GM19193 (cell line): ENCODE measurements around the gene BCOR.

Experiments used
- POLR2A ChIP-seq: IDR thresholded peaks from 4 replicates; pipeline ENCODE4 v1.6.1; 2011; ENCODE audit not compliant: insufficient read depth, insufficient read length; ENCODE audit errors: extremely low read depth

Gene BCOR

DNA sequence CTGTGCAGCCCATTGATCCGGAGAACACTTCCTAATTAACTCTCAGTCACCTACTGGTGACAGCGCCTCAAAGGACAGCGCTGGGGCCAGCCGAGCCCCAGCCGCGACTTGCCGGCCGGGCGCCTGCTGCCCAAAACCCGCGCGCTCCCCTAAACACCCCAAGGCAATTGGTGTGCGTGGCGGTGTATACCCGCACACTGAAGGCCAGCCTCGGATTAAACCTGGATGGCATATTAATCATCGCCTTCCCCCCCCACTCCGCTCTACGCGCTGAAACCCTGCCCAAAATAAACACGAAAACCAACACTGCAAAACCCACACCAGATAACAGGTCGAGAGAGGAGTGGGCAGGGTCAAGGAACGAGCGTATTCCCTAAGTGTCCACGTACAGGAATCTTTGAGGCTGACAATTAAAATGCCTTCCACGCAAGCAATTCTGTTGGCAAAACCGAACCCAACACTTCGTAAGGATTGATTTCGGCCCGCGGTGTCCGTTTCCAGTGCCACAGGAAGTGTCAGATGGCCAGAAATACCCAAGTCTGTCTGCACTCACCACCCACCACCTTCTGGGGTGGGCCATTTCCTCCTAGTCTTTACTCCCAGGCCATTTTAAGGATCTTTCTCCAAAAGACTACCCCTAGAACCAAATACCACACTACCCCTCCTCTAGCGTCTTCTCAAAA is 2.7 kb downstream of the BCOR start:
- TF ChIP-seq POLR2A: no peak

DNA sequence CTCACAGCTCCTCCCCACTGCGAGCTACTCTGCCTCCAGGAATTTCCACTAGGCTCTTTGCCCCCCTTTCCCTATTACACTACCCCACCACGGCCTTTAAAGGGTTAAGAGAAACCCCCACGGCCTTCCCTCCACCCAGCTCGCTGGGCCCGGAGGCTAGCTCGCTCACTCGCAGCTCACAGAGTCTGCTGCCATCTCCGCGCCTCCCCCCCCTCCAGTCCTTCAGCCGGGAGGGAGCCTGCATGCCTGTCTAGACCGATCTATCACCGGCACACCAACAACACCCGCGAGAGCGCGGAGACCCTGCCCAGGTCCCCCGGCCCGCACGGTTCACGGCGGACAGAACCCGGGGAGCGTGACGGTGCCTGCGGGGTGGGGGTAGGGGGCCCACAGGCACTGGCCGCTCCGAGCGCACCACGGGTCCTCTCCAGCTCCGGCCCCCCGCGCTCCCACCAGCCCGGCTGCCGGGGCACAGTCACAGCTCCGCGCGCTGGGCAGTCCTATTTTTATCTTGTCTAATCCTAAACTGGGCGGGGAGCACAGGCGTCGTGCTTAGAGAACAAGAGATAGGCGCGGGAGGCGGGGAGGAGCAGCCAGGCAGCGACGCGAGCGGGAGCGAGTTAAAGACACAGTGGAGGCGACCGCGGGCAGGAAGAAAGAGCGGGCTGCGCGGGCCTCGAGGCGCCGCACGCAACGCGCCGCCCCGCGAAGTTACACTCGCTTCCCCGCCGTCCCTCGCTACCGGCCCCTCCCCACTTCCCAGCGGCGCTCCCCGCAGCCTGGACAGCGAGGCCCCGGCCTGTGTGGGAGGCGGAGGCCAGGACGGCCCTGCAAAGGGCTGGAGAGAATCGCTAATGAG is 3.5 kb downstream of the BCOR start:
- no peak for TF ChIP-seq POLR2A

DNA sequence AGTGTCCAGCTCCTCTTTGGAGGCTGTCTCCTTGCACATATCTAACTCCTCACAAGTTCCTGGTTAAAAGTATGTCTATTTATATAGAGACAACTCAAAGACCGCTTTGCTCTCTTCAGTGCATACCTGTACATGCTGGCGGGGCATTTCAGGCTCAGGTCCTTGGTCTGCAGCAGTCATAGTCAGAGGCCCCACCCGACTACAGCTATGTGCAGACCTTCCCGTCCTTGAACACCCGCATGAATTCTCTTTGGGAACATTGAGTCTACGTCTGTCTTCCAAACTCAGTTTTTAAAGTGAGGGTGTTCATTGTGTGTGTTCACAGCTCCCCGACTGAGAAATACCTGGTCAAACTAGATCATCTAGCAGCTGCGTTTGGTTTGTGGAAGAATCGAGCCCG is 4.2 kb downstream of the BCOR start:
- no peak for TF ChIP-seq POLR2A

DNA sequence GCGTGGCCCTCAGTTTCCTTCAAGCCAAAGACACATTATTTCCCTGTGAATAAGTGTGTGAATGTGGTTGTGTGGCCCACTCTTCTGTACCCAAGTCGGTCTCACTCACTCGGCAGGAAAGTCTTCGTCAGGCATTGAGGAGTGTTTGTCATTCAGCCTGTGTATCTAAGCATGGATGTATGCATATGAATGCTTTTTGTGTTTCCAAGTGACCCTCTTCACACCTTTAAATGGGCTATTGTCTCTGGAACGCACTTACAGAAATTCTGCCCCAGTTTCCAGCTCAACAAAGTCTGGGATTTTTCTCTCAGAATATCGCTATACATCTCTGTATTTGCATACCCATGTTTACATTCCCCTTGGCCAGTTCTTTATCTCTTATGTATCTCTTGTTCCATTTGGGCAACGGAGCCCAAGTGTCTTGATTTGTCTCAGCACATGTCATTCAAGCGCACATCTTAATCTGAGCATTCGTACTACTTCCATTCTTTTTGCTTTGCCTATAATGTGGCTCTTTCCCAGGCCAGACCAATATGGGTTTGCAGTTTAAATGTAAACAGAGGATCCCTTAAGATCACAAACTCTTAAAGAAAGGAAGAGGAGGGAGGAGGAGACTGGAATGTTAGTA is 4.8 kb downstream of the BCOR start:
- no peak for TF ChIP-seq POLR2A

DNA sequence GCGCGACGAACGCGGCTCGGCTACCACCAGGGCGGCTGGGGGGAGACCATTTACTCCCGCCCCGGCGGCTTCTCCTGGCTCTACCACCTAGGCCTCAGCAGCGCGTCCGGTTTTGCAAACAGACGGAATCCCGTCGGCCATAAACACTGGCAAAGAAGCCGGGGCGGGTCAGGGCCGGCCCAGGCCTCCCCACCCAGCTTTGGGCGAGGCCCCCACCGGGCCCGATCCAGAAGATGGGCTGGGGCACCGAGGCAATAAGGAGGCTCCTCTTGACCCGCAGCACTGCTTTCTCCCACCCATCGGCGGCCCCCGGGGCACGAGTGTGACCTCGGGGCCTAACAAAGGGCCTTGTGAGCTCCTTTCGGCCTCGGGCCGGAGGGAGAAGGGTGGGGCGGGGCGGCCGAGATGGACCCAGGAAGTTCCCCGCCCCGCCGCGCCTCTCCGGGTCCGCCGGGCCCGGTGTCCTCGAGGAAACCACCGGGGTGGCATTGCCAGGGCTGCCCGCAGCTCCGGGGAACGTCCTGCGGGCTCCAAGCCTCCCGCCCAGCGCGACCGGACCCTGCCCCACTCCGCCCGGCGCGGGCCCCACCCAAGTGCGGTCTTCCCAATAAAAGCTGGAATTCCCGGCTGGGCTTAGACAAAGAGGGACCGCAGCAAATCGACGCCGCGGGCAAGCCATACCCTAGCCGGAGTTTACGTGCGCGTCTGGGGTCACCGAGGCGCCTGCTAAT is 5.9 kb downstream of the BCOR start:
- TF ChIP-seq POLR2A: no peak

DNA sequence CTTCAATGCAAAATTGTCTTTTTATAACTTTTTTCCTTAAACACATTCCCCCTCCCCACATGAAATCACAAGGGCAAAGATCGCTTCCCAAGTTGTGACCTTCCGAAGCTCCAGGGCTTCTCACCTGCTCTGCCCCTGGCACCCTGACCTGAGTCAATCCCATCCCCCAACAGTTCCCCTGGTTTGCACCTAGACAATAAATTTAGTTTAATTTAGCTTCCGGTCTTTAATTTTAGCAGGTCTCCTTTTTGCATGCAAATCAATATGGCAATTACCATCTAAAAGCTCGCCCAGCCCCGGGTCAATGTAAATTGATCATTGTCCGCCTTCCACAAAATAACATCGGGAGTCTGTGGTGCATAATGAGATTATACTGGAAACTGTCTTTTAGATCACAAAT is 6.8 kb downstream of the BCOR start:
- TF ChIP-seq POLR2A: no peak

DNA sequence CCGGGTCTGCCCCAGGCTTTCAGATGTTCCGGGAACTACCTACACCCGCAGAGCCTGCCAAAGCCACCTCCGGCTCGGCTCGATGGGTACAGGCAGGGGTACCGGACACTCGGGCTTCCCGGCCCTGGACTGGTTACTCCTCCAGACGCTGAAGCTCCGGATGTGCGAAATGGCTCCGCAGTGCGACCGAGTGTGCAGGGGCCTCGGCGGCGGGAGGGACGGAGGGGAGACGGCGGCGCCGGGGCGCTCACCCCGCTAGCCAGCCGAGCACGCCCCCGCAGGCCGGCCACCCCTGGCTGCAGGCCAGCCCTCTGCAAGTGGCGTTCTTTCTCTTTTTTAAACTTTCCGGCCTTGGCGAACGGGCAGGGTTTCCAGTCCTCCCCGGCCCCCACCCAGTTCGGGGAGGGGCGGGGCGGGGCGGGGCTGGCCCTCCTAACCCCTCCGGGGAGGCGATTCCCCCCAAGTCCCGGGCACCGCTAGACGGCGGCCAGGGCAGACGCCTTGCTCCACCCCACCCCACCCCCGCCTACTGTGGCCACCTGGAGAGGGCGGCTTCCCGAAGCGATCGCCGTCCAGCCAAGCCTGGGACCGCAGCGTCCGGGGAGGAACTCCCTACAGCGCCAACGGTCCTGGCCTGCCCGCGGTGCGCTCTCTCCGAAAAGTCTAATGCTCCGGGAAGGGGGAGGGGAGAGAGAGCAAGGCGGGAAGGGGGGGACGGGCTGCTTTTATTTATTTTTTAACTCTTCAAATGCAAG is 7.5 kb downstream of the BCOR start:
- TF ChIP-seq POLR2A: no peak

DNA sequence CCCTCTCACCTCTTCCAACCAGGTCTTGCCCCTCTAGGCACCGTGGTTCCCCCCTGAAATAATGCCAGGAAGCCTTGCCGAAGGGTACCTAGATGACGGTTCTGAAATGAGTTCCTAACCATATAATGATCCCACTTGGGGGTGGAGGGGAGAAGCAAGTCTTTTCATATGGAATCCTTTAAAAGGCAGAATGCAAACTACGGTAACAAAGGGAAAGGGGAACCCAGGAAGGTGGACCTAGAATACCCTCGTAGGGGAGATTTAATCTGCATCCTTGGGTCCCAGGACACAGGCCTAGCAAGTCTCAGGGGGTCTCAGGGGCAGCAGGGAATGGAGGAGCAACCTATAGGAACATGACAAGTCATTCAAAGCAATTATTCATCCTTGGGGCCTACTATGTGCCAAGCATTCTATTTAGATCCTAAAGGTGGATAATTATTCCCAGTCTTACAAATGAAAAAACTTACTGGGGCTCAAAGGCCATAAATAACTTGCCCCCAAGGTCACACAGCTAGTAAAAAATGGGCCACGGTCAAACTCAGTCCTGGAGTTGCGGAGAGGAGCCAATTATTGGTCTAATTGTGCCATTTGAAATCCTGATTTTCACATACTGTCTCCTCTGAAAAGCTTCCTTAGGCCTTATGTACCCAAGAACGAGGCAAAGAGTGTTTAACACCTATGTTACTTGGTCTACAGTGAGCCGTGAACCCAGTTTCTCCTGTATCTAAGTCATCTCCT is 8.8 kb downstream of the BCOR start:
- no peak for TF ChIP-seq POLR2A

DNA sequence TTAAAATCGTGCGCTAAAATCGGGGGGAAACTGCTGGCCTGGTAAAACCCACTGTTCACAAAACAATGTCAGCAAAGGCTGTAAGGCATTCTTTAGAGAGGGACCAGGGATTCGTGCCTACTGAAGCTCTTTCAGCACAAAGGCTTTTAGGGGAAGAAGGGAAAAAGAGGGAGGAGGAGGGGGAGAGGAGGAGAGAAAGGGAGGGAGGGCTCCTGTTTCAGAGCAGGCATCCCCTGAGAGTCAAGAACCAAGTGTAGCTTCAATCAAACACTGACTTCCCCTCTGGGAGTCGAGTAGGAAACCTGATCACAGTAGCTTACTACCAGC is 9.5 kb downstream of the BCOR start:
- no peak for TF ChIP-seq POLR2A

DNA sequence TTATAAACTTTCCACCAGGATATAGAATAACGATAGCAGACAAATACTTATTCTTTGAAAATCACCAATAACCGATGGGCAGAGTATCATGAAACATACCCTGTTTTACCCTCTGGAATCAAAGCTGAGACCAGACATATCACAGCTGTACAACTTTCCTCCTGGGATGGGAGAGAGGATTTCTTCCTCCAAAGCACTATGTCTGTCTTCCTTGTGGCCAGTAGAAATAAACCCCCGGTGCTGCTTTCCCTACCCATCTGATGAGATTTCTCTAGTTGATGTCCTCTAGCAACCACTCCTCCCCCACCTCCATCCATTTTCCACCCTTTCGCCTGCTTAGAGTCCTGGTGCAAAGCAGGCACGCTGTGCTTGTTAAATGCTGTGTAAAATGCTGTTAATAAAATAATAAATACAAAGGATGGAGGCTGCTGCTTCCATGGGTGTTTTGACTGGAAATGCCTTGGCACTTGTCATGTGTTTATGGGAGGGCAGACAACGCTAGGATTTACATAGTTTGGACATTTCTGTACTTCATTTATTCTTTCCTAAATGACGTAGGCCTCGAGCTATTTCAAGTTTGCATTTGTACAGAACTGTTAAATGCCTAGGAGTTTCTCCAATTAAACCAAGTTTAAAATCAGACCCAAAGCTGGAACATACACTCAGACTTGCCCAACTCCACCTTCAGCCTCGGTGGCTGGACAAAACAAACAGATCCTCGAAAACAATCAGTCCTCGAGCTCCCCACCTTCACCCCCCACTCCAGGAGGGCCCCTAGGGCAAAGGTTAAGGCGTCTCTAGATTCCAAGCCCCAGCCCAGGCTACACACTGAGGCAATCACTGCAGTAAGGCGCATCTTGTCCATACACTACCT is 10.1 kb downstream of the BCOR start:
- TF ChIP-seq POLR2A: no peak

DNA sequence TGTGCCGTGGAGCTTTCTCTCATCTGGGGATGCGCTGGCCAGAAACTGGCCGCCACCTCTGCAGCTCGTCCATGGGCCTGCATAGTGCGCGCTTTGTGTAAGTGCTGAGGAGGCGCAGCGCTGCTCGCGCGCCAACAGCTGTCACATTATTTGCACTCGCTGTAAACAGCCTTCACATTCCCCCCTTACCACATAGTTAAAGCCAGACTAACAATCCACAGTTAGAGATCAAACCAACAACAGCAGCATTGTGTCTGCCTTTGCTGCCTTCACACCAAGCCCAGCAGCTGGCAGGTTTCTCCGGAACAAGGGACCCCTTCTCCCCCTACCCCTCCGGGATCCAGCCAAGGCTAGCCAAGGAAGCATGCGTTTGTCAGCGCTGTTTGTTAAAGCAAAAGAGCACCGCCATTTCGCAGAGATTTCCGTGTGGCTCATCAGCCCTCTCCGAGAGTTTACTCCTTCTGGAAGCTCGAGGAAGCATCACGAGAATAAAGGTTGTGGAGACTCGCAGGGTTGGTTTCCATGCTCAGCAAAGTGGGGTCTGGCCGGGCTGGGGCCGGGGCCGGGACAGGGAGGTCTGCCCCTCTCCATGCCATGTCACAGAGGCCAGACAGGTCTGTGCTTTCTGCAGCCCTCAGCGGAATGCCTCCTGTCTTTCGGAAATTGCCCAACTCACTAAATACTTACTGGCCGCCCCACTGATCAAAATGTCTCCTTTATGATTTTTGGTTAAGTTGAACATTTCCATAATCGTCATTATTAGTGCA is 11.0 kb downstream of the BCOR start:
- TF ChIP-seq POLR2A: no peak

DNA sequence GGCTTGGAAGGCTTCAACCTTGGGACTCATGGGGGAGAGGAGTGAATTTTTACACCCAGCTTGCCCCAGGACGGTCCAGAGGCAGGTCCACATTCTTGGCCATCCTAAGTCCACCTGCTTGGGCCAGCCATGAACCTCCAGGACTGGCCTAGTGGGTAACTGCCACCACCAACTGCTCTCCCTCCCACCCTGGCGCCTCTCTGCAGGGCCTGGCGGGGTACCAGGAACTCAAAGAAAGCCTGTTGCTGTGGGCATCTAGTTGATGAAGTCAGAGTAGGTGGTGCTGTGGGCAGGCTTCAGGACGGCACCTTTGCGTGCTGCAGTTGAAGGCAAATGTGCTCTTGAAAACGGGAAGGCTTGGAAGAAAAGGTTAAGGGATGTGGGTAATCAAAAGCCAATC is 12.0 kb downstream of the BCOR start:
- no peak for TF ChIP-seq POLR2A
